ENCODE results near the gene BRPF1. TPM values are rescaled to one million over a fixed set of nuclear protein-coding genes. Genes with fewer than 3 reads are reported as not detected.

The BRPF1 gene
- polyA plus RNA-seq, 1 donor: 17.6 TPM

DNA sequence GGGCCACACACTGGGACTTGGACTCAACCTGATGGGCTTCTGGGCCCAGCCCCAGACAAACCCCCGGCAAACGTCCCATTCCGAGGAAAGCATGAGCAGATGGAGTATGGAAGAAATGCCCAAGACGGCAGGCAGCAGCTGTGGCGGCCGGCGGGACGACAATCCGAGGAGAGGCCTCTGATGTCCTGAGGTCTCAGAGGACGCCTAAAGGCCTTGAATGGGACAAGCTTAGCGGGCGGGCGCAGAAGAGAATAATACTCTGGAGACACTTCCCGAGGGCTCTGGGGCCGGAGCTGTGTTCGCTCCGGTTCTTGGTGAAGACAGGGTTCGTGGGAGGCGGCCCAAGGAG is 17.7 kb downstream of the BRPF1 start:
- peak overlapping the region; percentile 87 for H3K4me3 ChIP-seq (ENCODE audit: low read length)

DNA sequence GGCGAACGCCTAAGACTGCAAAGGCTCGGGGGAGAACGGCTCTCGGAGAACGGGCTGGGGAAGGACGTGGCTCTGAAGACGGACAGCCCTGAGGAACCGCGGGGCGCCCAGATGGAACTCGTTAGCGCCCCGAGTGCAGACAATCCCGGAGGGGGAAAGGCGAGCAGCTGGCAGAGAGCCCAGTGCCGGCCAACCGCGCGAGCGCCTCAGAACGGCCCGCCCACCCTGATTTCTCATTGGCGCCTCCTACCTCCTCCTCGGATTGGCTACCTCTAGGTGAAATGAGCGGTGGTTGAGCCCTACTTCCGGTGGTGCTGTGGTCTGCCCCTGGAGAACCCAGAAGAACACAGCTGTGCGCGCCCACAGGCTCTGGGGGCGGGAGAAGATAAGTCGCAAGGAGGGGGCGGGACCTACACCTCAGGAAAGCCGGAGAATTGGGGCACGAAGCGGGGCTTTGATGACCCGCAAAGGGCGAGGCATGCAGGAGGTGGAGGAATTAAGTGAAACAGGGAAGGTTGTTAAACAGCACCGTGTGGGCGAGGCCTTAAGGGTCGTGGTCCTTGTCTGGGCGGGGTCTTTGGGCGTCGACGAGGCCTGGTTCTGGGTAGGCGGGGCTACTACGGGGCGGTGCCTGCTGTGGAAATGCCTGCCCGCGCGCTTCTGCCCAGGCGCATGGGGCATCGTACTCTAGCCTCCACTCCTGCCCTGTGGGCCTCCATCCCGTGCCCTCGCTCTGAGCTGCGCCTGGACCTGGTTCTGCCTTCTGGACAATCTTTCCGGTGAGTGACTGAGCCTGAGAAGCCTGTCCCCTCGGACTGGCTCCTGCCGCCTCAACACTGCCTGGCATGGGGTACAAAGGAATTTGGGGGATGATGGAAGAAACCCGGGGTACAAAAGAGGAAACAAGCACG is 18.4 kb downstream of the BRPF1 start, which contains the start of gene OGG1:
OGG1 (plus strand) TSS at position 308 of the 911 bp plus-strand sequence; CDS start at position 643, 335 bp downstream.
- no CpG with 5 or more reads among the region's 60 CpGs for WGBS (ENCODE audit: insufficient coverage, low lambda C conversion rate)
- peak within 1 kb of the TSS; percentile 87 for H3K4me3 ChIP-seq (ENCODE audit: low read length)
- H3K27me3 ChIP-seq (ENCODE audit: control insufficient read depth, insufficient read depth, low read length): no peaks in the 10 kb centered on the region
- peaks cover 63% of the 10 kb centered on the region for H3K36me3 ChIP-seq (ENCODE audit: control insufficient read depth, insufficient read depth, low read length)
- H3K27ac ChIP-seq (ENCODE audit: low read length): peak within 1 kb of the TSS; percentile 96
- DNase-seq: peak; percentile 99 to 100
- no peaks in the 10 kb centered on the region for H3K9me3 ChIP-seq (ENCODE audit: control insufficient read depth, low read depth, low read length)
- peaks cover 6% of the 10 kb centered on the region for H3K4me1 ChIP-seq (ENCODE audit: control insufficient read depth, insufficient read depth, low read length)

More for the DNA sequence above, 17.7 kb downstream of the BRPF1 start:
- peak overlapping the region; percentile 96 for H3K27ac ChIP-seq (ENCODE audit: low read length)
- peaks cover 63% of the 10 kb centered on the region for H3K36me3 ChIP-seq (ENCODE audit: control insufficient read depth, insufficient read depth, low read length)
- DNase-seq: no peak
- no CpG with 5 or more reads among the region's 19 CpGs for WGBS (ENCODE audit: insufficient coverage, low lambda C conversion rate)
- H3K27me3 ChIP-seq (ENCODE audit: control insufficient read depth, insufficient read depth, low read length): no peaks in the 10 kb centered on the region
- no peaks in the 10 kb centered on the region for H3K9me3 ChIP-seq (ENCODE audit: control insufficient read depth, low read depth, low read length)
- H3K4me1 ChIP-seq (ENCODE audit: control insufficient read depth, insufficient read depth, low read length): peaks cover 6% of the 10 kb centered on the region

DNA sequence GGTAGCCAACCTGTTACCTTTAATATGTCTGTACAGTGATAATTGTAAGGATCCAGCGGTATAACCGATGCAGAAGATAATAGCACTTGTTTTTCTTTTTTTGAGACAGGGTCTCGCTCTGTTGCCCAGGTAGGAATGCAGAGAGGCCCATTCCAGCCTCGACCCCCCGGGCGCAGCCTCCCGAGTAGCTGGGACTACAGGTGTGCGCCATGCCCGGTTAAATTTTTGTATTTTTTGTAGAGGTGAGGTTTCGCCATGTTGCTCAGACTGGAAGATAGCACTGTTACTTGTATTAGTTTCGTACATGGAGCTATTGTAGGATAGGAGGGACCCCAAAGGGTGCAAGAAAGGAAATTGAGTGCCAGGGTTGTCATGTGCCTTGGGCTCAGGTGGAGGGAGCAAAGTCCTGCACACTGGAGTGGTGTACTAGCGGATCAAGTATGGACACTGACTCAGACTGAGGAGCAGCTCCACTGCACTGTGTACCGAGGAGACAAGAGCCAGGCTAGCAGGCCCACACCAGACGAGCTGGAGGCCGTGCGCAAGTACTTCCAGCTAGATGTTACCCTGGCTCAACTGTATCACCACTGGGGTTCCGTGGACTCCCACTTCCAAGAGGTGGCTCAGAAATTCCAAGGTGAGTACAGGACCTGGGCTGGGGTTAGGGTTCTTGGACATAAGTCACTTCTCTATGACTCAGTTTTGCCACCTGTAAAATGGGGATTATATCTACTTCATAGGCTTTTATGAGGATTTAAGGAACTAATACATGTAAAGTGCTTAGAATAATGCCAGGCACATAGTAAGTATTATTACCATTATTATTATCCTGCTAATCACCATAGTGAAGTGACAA is 19.2 kb downstream of the BRPF1 start:
- Histone ChIP-seq H3K9me3 (ENCODE audit: control insufficient read depth, low read depth, low read length) (no peaks in the 10 kb centered on the region), H3K36me3 (ENCODE audit: control insufficient read depth, insufficient read depth, low read length) (peaks cover 63% of the 10 kb centered on the region), H3K27ac (ENCODE audit: low read length) (peak overlapping the region; percentile 96), H3K4me3 (ENCODE audit: low read length) (peak overlapping the region; percentile 87), H3K4me1 (ENCODE audit: control insufficient read depth, insufficient read depth, low read length) (peaks cover 6% of the 10 kb centered on the region), H3K27me3 (ENCODE audit: control insufficient read depth, insufficient read depth, low read length) (no peaks in the 10 kb centered on the region)
- WGBS (ENCODE audit: insufficient coverage, low lambda C conversion rate): no CpG with 5 or more reads among the region's 17 CpGs
- DNase-seq: peak; percentile 82 to 93

DNA sequence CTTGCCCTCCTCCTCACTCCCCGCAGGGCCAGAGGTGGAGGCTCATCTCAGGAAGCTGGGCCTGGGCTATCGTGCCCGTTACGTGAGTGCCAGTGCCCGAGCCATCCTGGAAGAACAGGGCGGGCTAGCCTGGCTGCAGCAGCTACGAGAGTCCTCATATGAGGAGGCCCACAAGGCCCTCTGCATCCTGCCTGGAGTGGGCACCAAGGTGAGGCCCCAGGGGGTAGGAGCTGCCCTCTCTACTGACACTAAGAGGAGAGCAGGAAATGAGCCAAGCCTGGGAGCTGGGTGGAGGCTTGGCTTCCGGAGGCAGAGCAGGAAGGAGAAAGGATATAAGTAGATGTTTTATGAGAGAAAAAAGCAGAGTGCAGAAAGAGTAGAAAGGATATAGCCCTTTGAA is 23.1 kb downstream of the BRPF1 start:
- no peak overlapping the region for H3K27ac ChIP-seq (ENCODE audit: low read length)
- H3K4me1 ChIP-seq (ENCODE audit: control insufficient read depth, insufficient read depth, low read length): no peaks in the 10 kb centered on the region
- H3K36me3 ChIP-seq (ENCODE audit: control insufficient read depth, insufficient read depth, low read length): peaks cover 79% of the 10 kb centered on the region
- H3K4me3 ChIP-seq (ENCODE audit: low read length): no peak overlapping the region
- no peaks in the 10 kb centered on the region for H3K27me3 ChIP-seq (ENCODE audit: control insufficient read depth, insufficient read depth, low read length)
- DNase-seq: no peak
- no peaks in the 10 kb centered on the region for H3K9me3 ChIP-seq (ENCODE audit: control insufficient read depth, low read depth, low read length)
- 40% methylated on average over 1 of the region's 8 CpGs for WGBS (ENCODE audit: insufficient coverage, low lambda C conversion rate)

DNA sequence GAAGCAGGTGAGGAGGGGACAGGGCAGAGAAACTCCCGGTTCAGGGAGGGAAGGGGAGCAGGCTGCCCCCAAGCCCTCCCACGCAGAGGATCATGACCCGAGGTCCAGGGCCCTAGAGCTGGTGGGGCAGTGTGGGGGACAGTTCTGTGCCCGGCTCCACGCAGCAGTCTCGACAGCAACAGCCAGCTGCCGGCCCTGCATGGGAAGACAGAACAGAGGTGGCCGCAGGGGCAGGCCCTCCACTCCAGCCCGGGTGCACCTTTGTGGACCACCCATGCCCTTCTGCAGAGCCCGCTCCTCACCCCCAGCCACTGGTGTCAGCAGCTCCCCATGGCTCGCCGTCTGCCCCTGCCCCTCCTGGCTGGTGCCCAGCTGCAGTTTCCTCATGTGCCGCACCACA is 25.9 kb downstream of the BRPF1 start:
- no peaks in the 10 kb centered on the region for H3K9me3 ChIP-seq (ENCODE audit: control insufficient read depth, low read depth, low read length)
- H3K4me3 ChIP-seq (ENCODE audit: low read length): no peak overlapping the region
- H3K27ac ChIP-seq (ENCODE audit: low read length): no peak overlapping the region
- H3K36me3 ChIP-seq (ENCODE audit: control insufficient read depth, insufficient read depth, low read length): peaks cover 85% of the 10 kb centered on the region
- no peaks in the 10 kb centered on the region for H3K4me1 ChIP-seq (ENCODE audit: control insufficient read depth, insufficient read depth, low read length)
- H3K27me3 ChIP-seq (ENCODE audit: control insufficient read depth, insufficient read depth, low read length): no peaks in the 10 kb centered on the region
- no peak for DNase-seq
- WGBS (ENCODE audit: insufficient coverage, low lambda C conversion rate): no CpG with 5 or more reads among the region's 13 CpGs

DNA sequence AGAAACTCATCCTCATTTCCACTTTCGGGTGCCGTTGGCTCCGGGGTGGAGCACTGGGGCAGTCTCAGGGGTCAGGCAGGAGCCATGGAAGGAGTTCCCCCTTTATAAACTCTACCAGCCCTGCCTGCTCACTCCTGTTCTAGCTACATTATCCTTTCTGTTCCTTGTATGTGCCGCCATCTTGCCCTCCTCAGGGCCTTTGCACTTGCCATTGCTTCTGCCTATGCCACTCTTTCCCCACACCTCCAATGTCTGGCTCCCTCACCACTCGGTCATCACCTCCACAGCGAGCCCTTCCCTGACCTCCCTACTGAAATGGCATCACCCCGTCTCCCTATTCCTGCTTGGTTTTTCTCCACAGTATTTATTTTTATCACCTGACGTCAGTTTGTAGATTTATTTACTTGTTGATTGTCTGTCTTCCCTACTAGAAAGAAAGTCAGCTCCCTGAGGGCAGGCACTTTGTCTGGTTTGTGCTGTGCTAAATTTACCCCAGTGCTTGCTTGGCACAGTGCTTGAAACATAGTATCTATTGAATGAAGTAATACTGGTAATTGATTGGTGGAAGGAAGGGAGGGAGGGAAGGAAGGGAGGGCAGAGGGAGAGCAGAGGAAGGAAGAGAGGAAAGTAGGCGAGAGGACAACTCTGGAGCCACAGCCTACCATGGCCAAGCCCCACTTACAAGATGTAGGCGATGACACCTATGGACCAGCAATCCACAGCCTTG is 29.4 kb downstream of the BRPF1 start:
- Histone ChIP-seq H3K36me3 (ENCODE audit: control insufficient read depth, insufficient read depth, low read length) (peaks cover 69% of the 10 kb centered on the region), H3K27ac (ENCODE audit: low read length) (no peak overlapping the region)
- WGBS (ENCODE audit: insufficient coverage, low lambda C conversion rate): 95% methylated on average over 4 of the region's 10 CpGs

DNA sequence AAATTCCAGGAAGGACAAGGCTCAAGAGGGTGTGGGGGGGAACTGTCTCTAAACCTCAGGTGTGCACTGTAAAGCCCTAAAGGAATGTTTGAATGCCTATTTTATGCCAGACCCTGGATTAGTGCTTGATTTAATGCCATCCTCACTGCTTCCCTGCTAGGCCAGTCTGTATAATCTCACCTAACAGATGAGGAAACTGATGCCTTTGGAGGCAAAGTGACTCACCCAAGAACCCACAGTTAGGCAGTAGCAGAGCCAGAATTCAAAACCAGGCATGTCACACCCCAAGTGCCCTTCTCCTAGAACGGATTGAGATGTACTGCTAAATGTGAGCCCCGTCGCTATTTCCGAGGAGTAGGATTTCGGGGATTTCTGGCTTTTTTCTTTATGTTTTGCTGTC is 30.4 kb downstream of the BRPF1 start:
- H3K36me3 ChIP-seq (ENCODE audit: control insufficient read depth, insufficient read depth, low read length): peaks cover 65% of the 10 kb centered on the region

More for the DNA sequence above, 29.4 kb downstream of the BRPF1 start:
- H3K27me3 ChIP-seq (ENCODE audit: control insufficient read depth, insufficient read depth, low read length): no peaks in the 10 kb centered on the region
- H3K4me3 ChIP-seq (ENCODE audit: low read length): no peak overlapping the region
- H3K9me3 ChIP-seq (ENCODE audit: control insufficient read depth, low read depth, low read length): no peaks in the 10 kb centered on the region
- no peak for DNase-seq
- no peaks in the 10 kb centered on the region for H3K4me1 ChIP-seq (ENCODE audit: control insufficient read depth, insufficient read depth, low read length)

DNA sequence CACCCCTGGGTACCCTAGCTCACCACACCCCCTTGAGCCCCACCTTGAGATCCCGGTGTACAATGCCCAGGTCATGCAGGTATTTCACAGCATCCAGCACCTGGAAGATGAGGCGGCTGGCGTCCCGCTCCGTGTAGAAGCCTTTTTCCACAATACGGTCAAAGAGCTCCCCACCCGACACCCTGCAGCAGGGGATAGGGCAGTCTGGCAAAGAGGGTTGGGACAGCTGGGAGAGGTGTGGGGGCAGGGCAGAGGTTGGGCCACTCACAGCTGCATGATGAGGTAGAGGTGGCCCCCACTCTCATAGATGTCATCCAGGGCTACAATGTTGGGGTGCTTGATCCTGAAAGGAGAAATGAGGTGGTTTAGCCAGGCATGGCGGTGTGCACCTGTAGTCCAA is 31.3 kb downstream of the BRPF1 start:
- WGBS (ENCODE audit: insufficient coverage, low lambda C conversion rate): no CpG with 5 or more reads among the region's 8 CpGs
- no peak overlapping the region for H3K4me3 ChIP-seq (ENCODE audit: low read length)
- peaks cover under 1% of the 10 kb centered on the region for H3K4me1 ChIP-seq (ENCODE audit: control insufficient read depth, insufficient read depth, low read length)
- H3K27me3 ChIP-seq (ENCODE audit: control insufficient read depth, insufficient read depth, low read length): no peaks in the 10 kb centered on the region
- peaks cover 62% of the 10 kb centered on the region for H3K36me3 ChIP-seq (ENCODE audit: control insufficient read depth, insufficient read depth, low read length)
- no peak for DNase-seq
- H3K27ac ChIP-seq (ENCODE audit: low read length): no peak overlapping the region
- no peaks in the 10 kb centered on the region for H3K9me3 ChIP-seq (ENCODE audit: control insufficient read depth, low read depth, low read length)

More for the DNA sequence above, 30.4 kb downstream of the BRPF1 start:
- DNase-seq: no peak
- WGBS (ENCODE audit: insufficient coverage, low lambda C conversion rate): 96% methylated on average over 4 of the region's 5 CpGs
- Histone ChIP-seq H3K27me3 (ENCODE audit: control insufficient read depth, insufficient read depth, low read length) (no peaks in the 10 kb centered on the region), H3K9me3 (ENCODE audit: control insufficient read depth, low read depth, low read length) (no peaks in the 10 kb centered on the region), H3K4me3 (ENCODE audit: low read length) (no peak overlapping the region), H3K4me1 (ENCODE audit: control insufficient read depth, insufficient read depth, low read length) (no peaks in the 10 kb centered on the region), H3K27ac (ENCODE audit: low read length) (no peak overlapping the region)

DNA sequence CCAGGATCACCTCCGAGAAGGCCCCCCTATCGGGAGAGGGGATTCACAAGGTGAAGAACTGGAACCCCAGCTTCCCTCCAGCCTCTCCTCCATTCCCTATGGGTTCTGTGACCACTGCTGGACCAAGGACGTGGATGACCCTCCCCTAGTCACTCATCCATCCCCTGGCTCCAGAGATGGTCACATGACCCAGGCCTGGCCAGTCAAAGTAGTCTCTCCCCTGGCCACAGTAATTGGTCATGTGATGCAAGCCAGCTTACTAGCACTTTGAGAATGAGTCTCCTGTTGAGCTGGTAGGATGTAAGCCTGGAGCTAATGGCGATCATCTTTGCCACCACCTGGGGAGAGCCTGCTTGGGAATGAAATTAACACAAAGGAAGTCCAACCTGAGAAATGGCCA is 34.3 kb downstream of the BRPF1 start:
- Histone ChIP-seq H3K27ac (ENCODE audit: low read length) (no peak overlapping the region), H3K9me3 (ENCODE audit: control insufficient read depth, low read depth, low read length) (no peaks in the 10 kb centered on the region), H3K4me3 (ENCODE audit: low read length) (no peak overlapping the region), H3K36me3 (ENCODE audit: control insufficient read depth, insufficient read depth, low read length) (peaks cover 37% of the 10 kb centered on the region), H3K27me3 (ENCODE audit: control insufficient read depth, insufficient read depth, low read length) (no peaks in the 10 kb centered on the region), H3K4me1 (ENCODE audit: control insufficient read depth, insufficient read depth, low read length) (peaks cover 26% of the 10 kb centered on the region)
- DNase-seq: peak in 1 of 2 donors; percentile 30
- no CpG with 5 or more reads among the region's 4 CpGs for WGBS (ENCODE audit: insufficient coverage, low lambda C conversion rate)

DNA sequence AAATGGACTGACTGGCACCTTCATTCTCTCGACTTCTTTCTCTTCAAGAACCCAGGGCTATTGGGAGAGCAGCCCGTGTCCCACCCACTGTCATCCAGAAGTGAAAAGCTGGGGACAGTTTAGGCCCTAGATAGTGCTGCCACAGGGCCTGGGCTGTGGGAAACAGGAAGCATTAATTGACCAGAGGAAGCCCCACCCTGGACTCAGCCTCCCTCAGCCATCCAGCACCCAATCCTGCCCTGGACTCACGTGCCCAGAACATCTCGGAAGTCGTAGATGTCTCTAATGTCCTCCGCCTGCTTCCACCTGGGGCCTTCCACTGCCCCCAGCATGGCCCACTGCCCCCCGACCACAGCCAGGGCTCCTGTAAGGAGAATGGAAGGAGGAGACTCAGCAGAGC is 35.9 kb downstream of the BRPF1 start:
- no peak overlapping the region for H3K27ac ChIP-seq (ENCODE audit: low read length)
- WGBS (ENCODE audit: insufficient coverage, low lambda C conversion rate): no CpG with 5 or more reads among the region's 7 CpGs

More for the DNA sequence above, 35.9 kb downstream of the BRPF1 start:
- H3K27me3 ChIP-seq (ENCODE audit: control insufficient read depth, insufficient read depth, low read length): no peaks in the 10 kb centered on the region
- peaks cover 25% of the 10 kb centered on the region for H3K36me3 ChIP-seq (ENCODE audit: control insufficient read depth, insufficient read depth, low read length)
- H3K4me3 ChIP-seq (ENCODE audit: low read length): no peak overlapping the region
- peaks cover 26% of the 10 kb centered on the region for H3K4me1 ChIP-seq (ENCODE audit: control insufficient read depth, insufficient read depth, low read length)
- DNase-seq: no peak
- no peaks in the 10 kb centered on the region for H3K9me3 ChIP-seq (ENCODE audit: control insufficient read depth, low read depth, low read length)

All from large intestine (tissue), 3 donors.